Measurements from ENCODE around the gene JPH2.
"Not testable (repeated sequence)": the region's sequence is repeated elsewhere in the genome, so short reads cannot be mapped to it uniquely, and the experiment has no call there.

JPH2 gene

GRCh38 chr20:44211177-44212039 lies 24.4 kb upstream of the JPH2 start:
- DNase-seq, result peak in 12 of 51 donors; percentile 10 to 65 (median 15)

- DNase-seq, result peak; percentile 80 to 98 (median 95)
These were observed 23.6 kb upstream of the JPH2 start, which contains the start of gene OSER1 for GRCh38 chr20:44210406-44211176. TSS of gene OSER1 (minus strand) at chr20:44210771. CDS start at chr20:44206957, 3,814 bp downstream.

- DNase-seq, result peak in 8 of 51 donors; percentile 9 to 48 (median 38)
These were observed 22.9 kb upstream of the JPH2 start for GRCh38 chr20:44209686-44210405.

- no peak for DNase-seq
These were observed 21.8 kb upstream of the JPH2 start for GRCh38 chr20:44208770-44209169.

- no peak for DNase-seq
These were observed 21.2 kb upstream of the JPH2 start for GRCh38 chr20:44208165-44208564.

GRCh38 chr20:44207126-44207723 lies 20.2 kb upstream of the JPH2 start:
- no peak for DNase-seq

- no peak for DNase-seq
These were observed 19.1 kb upstream of the JPH2 start for GRCh38 chr20:44206132-44206531.

- DNase-seq, result no peak
These were observed 17.8 kb upstream of the JPH2 start for GRCh38 chr20:44204832-44205215.

GRCh38 chr20:44204156-44204831 lies 17.3 kb upstream of the JPH2 start:
- no peak for DNase-seq

GRCh38 chr20:44203161-44203560 lies 16.2 kb upstream of the JPH2 start:
- DNase-seq, result no peak

GRCh38 chr20:44200983-44201382 lies 14.0 kb upstream of the JPH2 start:
- DNase-seq, result no peak

- no peak for DNase-seq
These were observed 13.4 kb upstream of the JPH2 start for GRCh38 chr20:44200371-44200770.

- no peak for DNase-seq
These were observed 12.9 kb upstream of the JPH2 start for GRCh38 chr20:44199877-44200276.

GRCh38 chr20:44198872-44199271 lies 11.9 kb upstream of the JPH2 start:
- DNase-seq, result no peak

- no peak for DNase-seq
These were observed 9.3 kb upstream of the JPH2 start for GRCh38 chr20:44196271-44196670.

GRCh38 chr20:44195605-44196004 lies 8.6 kb upstream of the JPH2 start:
- no peak for DNase-seq

- no peak for DNase-seq
These were observed 6.8 kb upstream of the JPH2 start for GRCh38 chr20:44193801-44194200.

GRCh38 chr20:44191640-44192039 lies 4.7 kb upstream of the JPH2 start:
- DNase-seq, result not testable (repeated sequence)

GRCh38 chr20:44190197-44190852 lies 3.3 kb upstream of the JPH2 start:
- peak in 13 of 51 donors; percentile 2 to 38 (median 18) for DNase-seq

- DNase-seq, result no peak
These were observed 1.8 kb upstream of the JPH2 start for GRCh38 chr20:44188752-44189151.

All from hypothalamus (tissue), 51 donors.